Ishikawa (cell line): ENCODE results near the gene SHPK.

Experiments used
- CREB1 ChIP-seq: IDR thresholded peaks from 2 replicates; pipeline ENCODE4 v1.6.1; 2012; ENCODE audit warnings: low read depth
- EP300 ChIP-seq: IDR thresholded peaks from 2 replicates; pipeline ENCODE4 v1.6.1; 2012; ENCODE audit warnings: borderline replicate concordance
- TAF1 ChIP-seq: IDR thresholded peaks from 2 replicates; pipeline ENCODE4 v1.6.1; 2012; ENCODE audit warnings: low read depth, mild to moderate bottlenecking
- ZBTB7A ChIP-seq: IDR thresholded peaks from 2 replicates; pipeline ENCODE4 v1.6.1; 2012; ENCODE audit warnings: low read depth

GRCh38 chr17:3613124-3613523 is 22.9 kb downstream of the SHPK start:
- no peak for TF ChIP-seq EP300
- TF ChIP-seq CREB1 = no peak
- no peak for TF ChIP-seq ZBTB7A
- no peak for TF ChIP-seq TAF1
